H9 (cell line): Measurements from ENCODE around the gene TRIM26. TPM values are rescaled to one million over a fixed set of nuclear protein-coding genes. Genes with fewer than 3 reads are reported as not detected.

Source experiments
- DNase-seq: peaks from one replicate; pipeline ENCODE4 v3.0.0-alpha.2; 2017
- H2AFZ ChIP-seq: one replicate; pipeline ENCODE4 v1.6.1; 2013; ENCODE audit warnings: mild to moderate bottlenecking, low read length, control low read depth, moderate library complexity
- H2AK5ac ChIP-seq: 2 replicates; pipeline ENCODE4 v1.6.1; 2013; ENCODE audit warnings: low read length, control low read depth, mixed read lengths; ENCODE audit not compliant: insufficient read length
- H2BK120ac ChIP-seq: one replicate; pipeline ENCODE4 v1.6.1; 2013; ENCODE audit warnings: low read depth, mild to moderate bottlenecking, low read length, control low read depth, inconsistent platforms; ENCODE audit not compliant: poor library complexity, severe bottlenecking
- H2BK12ac ChIP-seq: 2 replicates; pipeline ENCODE4 v1.6.1; 2013; ENCODE audit warnings: low read length, control low read depth, mixed read lengths, low read depth; ENCODE audit not compliant: insufficient read length
- H2BK15ac ChIP-seq: 2 replicates; pipeline ENCODE4 v1.6.1; 2013; ENCODE audit warnings: low read depth, low read length, control low read depth
- H2BK20ac ChIP-seq: one replicate; pipeline ENCODE4 v1.6.1; 2013; ENCODE audit warnings: low read depth, mild to moderate bottlenecking, low read length, control low read depth, inconsistent platforms; ENCODE audit not compliant: poor library complexity, severe bottlenecking
- H2BK5ac ChIP-seq: 2 replicates; pipeline ENCODE4 v1.6.1; 2013; ENCODE audit warnings: low read length, control low read depth, mixed read lengths; ENCODE audit not compliant: insufficient read length
- H3K14ac ChIP-seq: 2 replicates; pipeline ENCODE4 v1.6.1; 2013; ENCODE audit warnings: low read length, control low read depth; ENCODE audit not compliant: insufficient read depth
- H3K18ac ChIP-seq: 2 replicates; pipeline ENCODE4 v1.6.1; 2013; ENCODE audit warnings: low read depth, mild to moderate bottlenecking, mixed read lengths, low read length, control low read depth; ENCODE audit not compliant: insufficient read length
- H3K23ac ChIP-seq: 2 replicates; pipeline ENCODE4 v1.6.1; 2013; ENCODE audit warnings: low read length, control low read depth, mixed read lengths, low read depth; ENCODE audit not compliant: insufficient read length
- H3K23me2 ChIP-seq: 2 replicates; pipeline ENCODE4 v1.6.1; 2013; ENCODE audit warnings: low read depth, mild to moderate bottlenecking, mixed read lengths, low read length, control low read depth; ENCODE audit not compliant: insufficient read length, poor library complexity, severe bottlenecking
- H3K27ac ChIP-seq: 2 replicates; pipeline ENCODE4 v1.5.1; 2013; ENCODE audit warnings: low read length, control low read depth, mixed read lengths, low read depth; ENCODE audit not compliant: insufficient read length
- H3K27me3 ChIP-seq: 2 replicates; pipeline ENCODE4 v1.6.1; 2013; ENCODE audit warnings: low read length, control low read depth, inconsistent platforms; ENCODE audit not compliant: insufficient read depth
- H3K4ac ChIP-seq: 2 replicates; pipeline ENCODE4 v1.6.1; 2013; ENCODE audit warnings: low read depth, mild to moderate bottlenecking, control low read depth, inconsistent platforms, low read length, moderate library complexity
- H3K4me1 ChIP-seq: 2 replicates; pipeline ENCODE4 v1.6.1; 2013; ENCODE audit warnings: low read length, control low read depth, inconsistent platforms; ENCODE audit not compliant: insufficient read depth
- H3K4me2 ChIP-seq: 2 replicates; pipeline ENCODE4 v1.6.1; 2013; ENCODE audit warnings: low read length, control low read depth, mixed read lengths; ENCODE audit not compliant: insufficient read length, insufficient read depth
- H3K56ac ChIP-seq: 2 replicates; pipeline ENCODE4 v1.6.1; 2013; ENCODE audit warnings: low read depth, mild to moderate bottlenecking, mixed read lengths, low read length, control low read depth; ENCODE audit not compliant: insufficient read length
- H3K79me1 ChIP-seq: 2 replicates; pipeline ENCODE4 v1.6.1; 2013; ENCODE audit warnings: low read depth, mild to moderate bottlenecking, moderate library complexity, low read length, control low read depth, inconsistent platforms; ENCODE audit not compliant: insufficient read depth, poor library complexity, severe bottlenecking
- H3K79me2 ChIP-seq: 2 replicates; pipeline ENCODE4 v1.6.1; 2013; ENCODE audit warnings: low read length, control low read depth, inconsistent platforms; ENCODE audit not compliant: insufficient read depth
- H3K9ac ChIP-seq: 2 replicates; pipeline ENCODE4 v1.6.1; 2013; ENCODE audit warnings: low read length, control low read depth, mixed read lengths; ENCODE audit not compliant: insufficient read length; ENCODE audit errors: extremely low read depth
- H3K9me3 ChIP-seq: one replicate; pipeline ENCODE4 v1.6.1; 2013; ENCODE audit warnings: low read depth, low read length, inconsistent platforms; ENCODE audit not compliant: control insufficient read depth
- H3T11ph ChIP-seq: one replicate; pipeline ENCODE4 v1.6.1; 2013; ENCODE audit warnings: mild to moderate bottlenecking, low read length, control low read depth, inconsistent platforms
- H4K20me1 ChIP-seq: one replicate; pipeline ENCODE4 v1.6.1; 2013; ENCODE audit not compliant: control insufficient read depth, insufficient read length, insufficient read depth
- H4K5ac ChIP-seq: 2 replicates; pipeline ENCODE4 v1.6.1; 2013; ENCODE audit warnings: low read depth, mild to moderate bottlenecking, mixed read lengths, low read length, control low read depth; ENCODE audit not compliant: insufficient read length
- H4K8ac ChIP-seq: replicated peaks from 2 replicates; pipeline ENCODE4 v1.6.1; 2013; ENCODE audit warnings: low read length, control low read depth, mixed read lengths, low read depth; ENCODE audit not compliant: insufficient read length
- H4K91ac ChIP-seq: 2 replicates; pipeline ENCODE4 v1.6.1; 2013; ENCODE audit warnings: low read depth, mild to moderate bottlenecking, moderate library complexity, mixed read lengths, low read length, control low read depth; ENCODE audit not compliant: insufficient read length
- H3K27ac Mint-ChIP-seq, 3 experiments: 2 replicates in 2 of 3; 3 replicates in 1 of 3; pipeline ENCODE4 v1.8.0; 2020 to 2021; ENCODE audit warnings: mixed read lengths in 3 of 3, mild to moderate bottlenecking in 1 of 3, moderate library complexity in 1 of 3
- H3K27me3 Mint-ChIP-seq: 2 replicates; pipeline ENCODE4 v1.8.0; 2021; ENCODE audit warnings: low read depth, mild to moderate bottlenecking, moderate library complexity, mixed read lengths
- H3K36me3 Mint-ChIP-seq, 3 experiments: 2 replicates in 2 of 3; 3 replicates in 1 of 3; pipeline ENCODE4 v1.8.0; 2020 to 2021; ENCODE audit warnings: low read depth in 3 of 3, mixed read lengths in 3 of 3; ENCODE audit not compliant: insufficient read depth in 1 of 3
- H3K4me1 Mint-ChIP-seq, 2 experiments: 2 replicates each; pipeline ENCODE4 v1.8.0; 2020; ENCODE audit warnings: mixed read lengths in 2 of 2
- H3K4me3 Mint-ChIP-seq, 2 experiments: 2 replicates in 1 of 2; 3 replicates in 1 of 2; pipeline ENCODE4 v1.8.0; 2020 to 2021; ENCODE audit warnings: mild to moderate bottlenecking in 2 of 2, mixed read lengths in 2 of 2, moderate library complexity in 1 of 2
- H3K9me3 Mint-ChIP-seq, 2 experiments: 2 replicates in 1 of 2; 3 replicates in 1 of 2; pipeline ENCODE4 v1.8.0; 2020; ENCODE audit warnings: mild to moderate bottlenecking in 2 of 2, mixed read lengths in 2 of 2, moderate library complexity in 1 of 2
- WGBS: extraction: QIAGEN DNeasy Blood & Tissue Kit; methylation state at CpG from one replicate; pipeline ENCODE4 v1.1.7; 2013; ENCODE audit warnings: missing lambda C conversion rate, low lambda C conversion rate, mixed read lengths; ENCODE audit not compliant: insufficient read length; ENCODE audit errors: extremely low coverage; 5-methylcytosine and 5-hydroxymethylcytosine counted together
- total RNA-seq: library from RNA; stranded (reverse); gene quantifications from 2 replicates; pipeline ENCODE4 v1.2.1, GENCODE V29; 2021
- TF ChIP-seq, protein P1 (sequence below): fragments of 200-600 bp; sonication (generic); conservative IDR thresholded peaks from 3 replicates; pipeline ENCODE4 v1.8.0; 2021; ENCODE audit warnings: antibody characterized with exemption, mild to moderate bottlenecking

TRIM26 gene
- total RNA-seq, 1 experiment from 2014 or later = 35.8 TPM

DNA sequence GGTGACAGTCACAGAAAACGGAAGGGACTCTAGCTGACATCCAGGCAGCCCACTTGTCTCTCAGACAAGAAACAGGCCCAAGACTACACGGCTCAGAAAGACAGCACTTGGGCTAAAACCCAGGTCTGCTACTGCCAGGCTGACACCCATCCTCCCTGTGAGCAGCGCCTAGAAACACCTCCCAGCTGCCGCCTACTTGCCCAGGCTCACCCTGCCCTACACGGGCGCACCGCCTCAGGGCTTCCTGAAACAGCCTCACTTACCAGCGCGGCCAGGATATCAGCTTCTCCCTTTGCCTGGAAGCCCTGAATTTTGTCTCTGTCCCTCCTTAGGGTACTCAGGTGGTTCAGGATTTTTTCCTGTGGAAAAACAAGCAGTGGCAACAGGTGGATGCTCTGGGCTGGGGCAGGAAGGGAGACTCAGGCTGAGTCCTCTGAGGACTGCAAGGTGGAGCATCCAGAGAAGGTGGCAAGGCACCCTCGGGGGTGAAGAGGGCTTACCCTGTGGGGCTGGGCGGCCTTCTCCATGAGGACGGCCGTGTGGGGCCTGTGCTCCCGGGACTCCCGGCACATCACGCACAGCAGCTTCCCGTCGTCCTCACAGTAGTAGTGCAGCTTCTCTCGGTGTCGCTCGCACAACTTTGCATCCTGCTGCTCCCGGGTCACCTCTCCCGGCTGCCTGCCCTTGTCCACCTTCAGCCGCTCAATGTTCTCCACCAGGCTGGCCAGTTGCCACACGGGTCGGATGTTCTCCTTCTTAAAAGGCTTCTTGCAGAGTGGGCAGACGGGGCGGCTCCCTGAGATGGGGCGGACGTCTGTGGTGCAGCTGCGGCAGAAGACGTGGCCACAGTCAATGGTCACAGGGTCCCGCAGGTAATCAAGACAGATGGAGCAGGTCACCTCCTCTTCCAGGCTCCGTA lies 14.8 kb downstream of the TRIM26 start:
- H3K4ac ChIP-seq = no peak overlapping the region
- H2AK5ac ChIP-seq = no peak overlapping the region
- H3K27ac Mint-ChIP-seq = no peak overlapping the region; a peak in 1 of 7 replicates
- H3K23ac ChIP-seq = no peak overlapping the region
- H3K4me3 Mint-ChIP-seq = no peak overlapping the region
- H3K27me3 Mint-ChIP-seq = no peaks in the 10 kb centered on the region
- no peak overlapping the region for H3K56ac ChIP-seq
- H2AFZ ChIP-seq = no peak overlapping the region
- no peak overlapping the region for H4K8ac ChIP-seq
- no peaks in the 10 kb centered on the region for H3K79me2 ChIP-seq
- no peaks in the 10 kb centered on the region for H3K23me2 ChIP-seq
- no peak overlapping the region for H2BK120ac ChIP-seq
- H4K5ac ChIP-seq = no peak overlapping the region
- H2BK5ac ChIP-seq = no peak overlapping the region
- peaks cover 17 to 66% (median 52%) of the 10 kb centered on the region in 3 experiments; a peak in 6 of 7 replicates for H3K36me3 Mint-ChIP-seq
- no peak overlapping the region for H3K18ac ChIP-seq
- no peak overlapping the region for H3T11ph ChIP-seq
- no peaks in the 10 kb centered on the region for H3K9me3 ChIP-seq
- H2BK15ac ChIP-seq = no peak overlapping the region
- H4K20me1 ChIP-seq = no peaks in the 10 kb centered on the region
- peaks cover 12 to 20% of the 10 kb centered on the region in 2 experiments for H3K4me1 Mint-ChIP-seq
- H3K27ac ChIP-seq = no peak overlapping the region
- H3K9ac ChIP-seq = no peak overlapping the region
- H3K27me3 ChIP-seq = no peaks in the 10 kb centered on the region
- no peaks in the 10 kb centered on the region for H3K79me1 ChIP-seq
- 0 out of 2 replicates have a peak, but pooled peaks cover 2% of the 10 kb centered on the region for H3K4me1 ChIP-seq
- WGBS = no CpG with 5 or more reads among the region's 34 CpGs
- DNase-seq = no peak
- no peak overlapping the region for H4K91ac ChIP-seq
- no peaks in the 10 kb centered on the region for H3K9me3 Mint-ChIP-seq
- no peak overlapping the region for H2BK20ac ChIP-seq
- no peak overlapping the region for H3K4me2 ChIP-seq
- no peak overlapping the region for H2BK12ac ChIP-seq
- no peak overlapping the region for H3K14ac ChIP-seq
- TF ChIP-seq, protein P1, sequence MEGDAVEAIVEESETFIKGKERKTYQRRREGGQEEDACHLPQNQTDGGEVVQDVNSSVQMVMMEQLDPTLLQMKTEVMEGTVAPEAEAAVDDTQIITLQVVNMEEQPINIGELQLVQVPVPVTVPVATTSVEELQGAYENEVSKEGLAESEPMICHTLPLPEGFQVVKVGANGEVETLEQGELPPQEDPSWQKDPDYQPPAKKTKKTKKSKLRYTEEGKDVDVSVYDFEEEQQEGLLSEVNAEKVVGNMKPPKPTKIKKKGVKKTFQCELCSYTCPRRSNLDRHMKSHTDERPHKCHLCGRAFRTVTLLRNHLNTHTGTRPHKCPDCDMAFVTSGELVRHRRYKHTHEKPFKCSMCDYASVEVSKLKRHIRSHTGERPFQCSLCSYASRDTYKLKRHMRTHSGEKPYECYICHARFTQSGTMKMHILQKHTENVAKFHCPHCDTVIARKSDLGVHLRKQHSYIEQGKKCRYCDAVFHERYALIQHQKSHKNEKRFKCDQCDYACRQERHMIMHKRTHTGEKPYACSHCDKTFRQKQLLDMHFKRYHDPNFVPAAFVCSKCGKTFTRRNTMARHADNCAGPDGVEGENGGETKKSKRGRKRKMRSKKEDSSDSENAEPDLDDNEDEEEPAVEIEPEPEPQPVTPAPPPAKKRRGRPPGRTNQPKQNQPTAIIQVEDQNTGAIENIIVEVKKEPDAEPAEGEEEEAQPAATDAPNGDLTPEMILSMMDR = no peak
